Keratinocyte (primary cell): ENCODE data around the gene CLC. TPM values are rescaled to one million over a fixed set of nuclear protein-coding genes. Genes with fewer than 3 reads are reported as not detected.
"Not testable (repeated sequence)": the region's sequence is repeated elsewhere in the genome, so short reads cannot be mapped to it uniquely, and the experiment has no call there.

Experiments used
- DNase-seq: peaks from one replicate; pipeline ENCODE4 v3.0.0-alpha.2; 2011; ENCODE audit warnings: low read depth, missing footprints, low spot score
- FAIRE-seq: peaks from 2 replicates; lab custom pipeline; 2011; peaks lifted over from hg19 to GRCh38; lab: Jason Lieb, UNC
- H2AFZ ChIP-seq: 2 replicates; pipeline ENCODE4 v1.6.0; 2012; ENCODE audit warnings: low read length, control low read depth, inconsistent platforms; ENCODE audit not compliant: control insufficient read depth
- H3K27ac ChIP-seq: 2 replicates; pipeline ENCODE4 v1.5.1; 2011; ENCODE audit warnings: low read length; ENCODE audit not compliant: control insufficient read depth, insufficient read depth
- H3K27me3 ChIP-seq: 3 replicates; pipeline ENCODE4 v1.6.0; 2011; ENCODE audit warnings: low read length; ENCODE audit not compliant: control insufficient read depth, insufficient read depth; ENCODE audit errors: extremely low read depth
- H3K36me3 ChIP-seq, 2 experiments: 2 replicates in 1 of 2; 3 replicates in 1 of 2; pipeline ENCODE4 v1.5.1; 2011; ENCODE audit warnings: low read length in 2 of 2, mild to moderate bottlenecking in 1 of 2; ENCODE audit not compliant: control insufficient read depth in 2 of 2, insufficient read depth in 2 of 2; ENCODE audit errors: extremely low read depth in 1 of 2
- H3K4me1 ChIP-seq: 3 replicates; pipeline ENCODE4 v1.5.1; 2011; ENCODE audit warnings: low read length; ENCODE audit not compliant: control insufficient read depth, insufficient read depth; ENCODE audit errors: extremely low read depth
- H3K4me2 ChIP-seq: 3 replicates; pipeline ENCODE4 v1.6.0; 2011; ENCODE audit warnings: low read depth, low read length; ENCODE audit not compliant: control insufficient read depth, insufficient read depth; ENCODE audit errors: extremely low read depth
- H3K4me3 ChIP-seq, 3 experiments: fragments of 200-600 bp in 1 of 3; sonication (generic) in 1 of 3; 2 replicates in 2 of 3; 3 replicates in 1 of 3; pipeline ENCODE4 v1.5.1; 2011 to 2016; ENCODE audit warnings: low read length in 3 of 3, mild to moderate bottlenecking in 3 of 3, control low read depth in 2 of 3, inconsistent platforms in 1 of 3, low read depth in 1 of 3, mixed read lengths in 1 of 3, mixed run types in 1 of 3, moderate library complexity in 1 of 3; ENCODE audit not compliant: control insufficient read depth in 2 of 3, insufficient read depth in 2 of 3; ENCODE audit errors: extremely low read depth in 1 of 3
- H3K79me2 ChIP-seq: 2 replicates; pipeline ENCODE4 v1.6.0; 2012; ENCODE audit warnings: low read length; ENCODE audit not compliant: control insufficient read depth, insufficient read depth
- H3K9ac ChIP-seq: 3 replicates; pipeline ENCODE4 v1.6.0; 2011; ENCODE audit warnings: low read length; ENCODE audit not compliant: control insufficient read depth, insufficient read depth; ENCODE audit errors: extremely low read depth
- H3K9me1 ChIP-seq: 3 replicates; pipeline ENCODE4 v1.6.0; 2011; ENCODE audit warnings: low read length; ENCODE audit not compliant: control insufficient read depth, insufficient read depth; ENCODE audit errors: extremely low read depth
- H3K9me3 ChIP-seq: 2 replicates; pipeline ENCODE4 v1.5.1; 2012; ENCODE audit warnings: low read depth, low read length; ENCODE audit not compliant: control insufficient read depth
- H4K20me1 ChIP-seq: 3 replicates; pipeline ENCODE4 v1.6.0; 2011; ENCODE audit warnings: low read length; ENCODE audit not compliant: control insufficient read depth, insufficient read depth; ENCODE audit errors: extremely low read depth
- CTCF ChIP-seq, 3 experiments: IDR thresholded peaks in 1 of 3; conservative IDR thresholded peaks in 1 of 3; optimal IDR thresholded peaks in 1 of 3; 2 replicates in 2 of 3; 3 replicates in 1 of 3; pipeline versions ENCODE3 to v1.5.1; 2011; ENCODE audit warnings: low read length in 3 of 3, mild to moderate bottlenecking in 3 of 3, moderate library complexity in 2 of 3, control low read depth in 1 of 3, inconsistent platforms in 1 of 3; ENCODE audit not compliant: insufficient read depth in 2 of 3; ENCODE audit errors: extremely low read depth in 1 of 3
- EZH2 ChIP-seq: IDR thresholded peaks from one replicate; pipeline ENCODE4 v1.6.1; 2012; ENCODE audit warnings: inconsistent platforms, mild to moderate bottlenecking, low read length, moderate library complexity
- dilution Hi-C: fragments of 300-500 bp; cut with MboI; formaldehyde crosslinking; loops from one replicate; pipeline ENCODE4 v1.7.0; 2020; ENCODE audit warnings: low sequenced_read_pairs; ENCODE audit not compliant: extremely low pct_ligation_motif_present
- polyA plus RNA-seq, 5 experiments: library from polyadenylated mRNA; depleted of rRNA in 3 of 5; stranded (reverse) in 3 of 5; stranded (forward) in 1 of 5; unstranded in 1 of 5; fragments of >200 nt; gene quantifications; 1 replicate in 1 of 5; 2 replicates in 3 of 5; 3 replicates in 1 of 5; pipeline versions ENCODE4 v1.2.1 to v1.2.3, GENCODE V29; 2011 to 2012; ENCODE audit warnings: missing spikeins in 2 of 5, low read depth in 1 of 5, low replicate concordance in 1 of 5

The CLC gene
- polyA plus RNA-seq, 1 donor (not counting 4 experiments of a cell fraction or from before 2014, with no cell fraction given): not detected

GRCh38 chr19:39692166-39692565 lies 45.7 kb downstream of the CLC start:
- H3K4me2 ChIP-seq: no peak overlapping the region
- H2AFZ ChIP-seq: no peak overlapping the region
- no peak for TF ChIP-seq CTCF (optimal IDR thresholded peaks at IDR 0.05 in 1 of 3, IDR thresholded peaks at IDR 0.05 in 1 of 3, conservative IDR thresholded peaks at IDR 0.05 in 1 of 3; ENCODE audit: extremely low read depth in 1 of 3, insufficient read depth in 2 of 3, low read length in 3 of 3)
- no peak for TF ChIP-seq EZH2
- no peaks in the 10 kb centered on the region for H3K27me3 ChIP-seq
- H3K9ac ChIP-seq: no peak overlapping the region
- no peaks in the 10 kb centered on the region for H3K79me2 ChIP-seq
- dilution Hi-C loops: no loop called here
- no peak overlapping the region for H3K27ac ChIP-seq
- H3K4me3 ChIP-seq: no peak overlapping the region
- no peaks in the 10 kb centered on the region for H4K20me1 ChIP-seq
- no peaks in the 10 kb centered on the region for H3K9me3 ChIP-seq
- FAIRE-seq (no peak), DNase-seq (no peak)
- no peaks in the 10 kb centered on the region for H3K9me1 ChIP-seq
- H3K4me1 ChIP-seq: no peaks in the 10 kb centered on the region
- no peaks in the 10 kb centered on the region for H3K36me3 ChIP-seq

- H4K20me1 ChIP-seq, H3K4me3 ChIP-seq, H3K27me3 ChIP-seq, H3K4me2 ChIP-seq, H3K9me3 ChIP-seq, H3K36me3 ChIP-seq, H3K9me1 ChIP-seq, H2AFZ ChIP-seq, H3K4me1 ChIP-seq, H3K79me2 ChIP-seq, dilution Hi-C loops, H3K27ac ChIP-seq, FAIRE-seq, DNase-seq, H3K9ac ChIP-seq: not testable (repeated sequence)
Observed at GRCh38 chr19:39688637-39689036, 49.2 kb downstream of the CLC start.

- FAIRE-seq (no peak), DNase-seq (no peak)
- H3K9me3 ChIP-seq: no peaks in the 10 kb centered on the region
- H3K9ac ChIP-seq: no peak overlapping the region
- no peaks in the 10 kb centered on the region for H3K36me3 ChIP-seq
- H2AFZ ChIP-seq: no peak overlapping the region
- H3K4me2 ChIP-seq: no peak overlapping the region
- no peaks in the 10 kb centered on the region for H3K9me1 ChIP-seq
- H3K4me1 ChIP-seq: no peaks in the 10 kb centered on the region
- H3K27me3 ChIP-seq: no peaks in the 10 kb centered on the region
- H3K27ac ChIP-seq: no peak overlapping the region
- no peaks in the 10 kb centered on the region for H4K20me1 ChIP-seq
- H3K4me3 ChIP-seq: no peak overlapping the region
- dilution Hi-C loops: no loop called here
- no peaks in the 10 kb centered on the region for H3K79me2 ChIP-seq
- TF ChIP-seq EZH2 (no peak), CTCF (optimal IDR thresholded peaks at IDR 0.05 in 1 of 3, IDR thresholded peaks at IDR 0.05 in 1 of 3, conservative IDR thresholded peaks at IDR 0.05 in 1 of 3; ENCODE audit: extremely low read depth in 1 of 3, insufficient read depth in 2 of 3, low read length in 3 of 3) (no peak)
Observed at GRCh38 chr19:39686739-39687138, 51.1 kb downstream of the CLC start.
